CD4-positive, alpha-beta T cell treated with Interleukin-10 for 1 hour (primary cell): ENCODE results near the gene MYO10.
"Not testable (repeated sequence)": the region's sequence is repeated elsewhere in the genome, so short reads cannot be mapped to it uniquely, and the experiment has no call there.

Experiments used
- DNase-seq: peaks from one replicate; pipeline ENCODE4 v3.0.0-alpha.2; 2020

MYO10 gene

GRCh38 chr5:16855898-16856297 is 80.2 kb downstream of the MYO10 start:
- DNase-seq: no peak

- DNase-seq: no peak
Observed at GRCh38 chr5:16855485-16855884, 80.6 kb downstream of the MYO10 start.

GRCh38 chr5:16854351-16854750 is 81.7 kb downstream of the MYO10 start:
- no peak for DNase-seq

- no peak for DNase-seq
Observed at GRCh38 chr5:16853518-16853917, 82.6 kb downstream of the MYO10 start.

GRCh38 chr5:16852251-16853005 is 83.7 kb downstream of the MYO10 start:
- DNase-seq: no peak

GRCh38 chr5:16849775-16850174 is 86.3 kb downstream of the MYO10 start:
- DNase-seq: no peak

GRCh38 chr5:16849181-16849580 is 86.9 kb downstream of the MYO10 start:
- DNase-seq: no peak

GRCh38 chr5:16844952-16845351 is 91.1 kb downstream of the MYO10 start:
- no peak for DNase-seq

GRCh38 chr5:16842896-16843295 is 93.2 kb downstream of the MYO10 start:
- DNase-seq: no peak

- DNase-seq: no peak
Observed at GRCh38 chr5:16841416-16841815, 94.7 kb downstream of the MYO10 start.

GRCh38 chr5:16837305-16837704 is 98.8 kb downstream of the MYO10 start:
- DNase-seq: no peak

GRCh38 chr5:16834029-16834428 is 102.1 kb downstream of the MYO10 start:
- no peak for DNase-seq

GRCh38 chr5:16831326-16831725 is 104.8 kb downstream of the MYO10 start:
- not testable (repeated sequence) for DNase-seq

GRCh38 chr5:16827755-16828154 is 108.3 kb downstream of the MYO10 start:
- DNase-seq: no peak

- DNase-seq: no peak
Observed at GRCh38 chr5:16826379-16827125, 109.5 kb downstream of the MYO10 start.

- DNase-seq: no peak
Observed at GRCh38 chr5:16819522-16820167, 116.4 kb downstream of the MYO10 start.

GRCh38 chr5:16815432-16815831 is 120.7 kb downstream of the MYO10 start:
- DNase-seq: no peak

- no peak for DNase-seq
Observed at GRCh38 chr5:16812911-16813310, 123.2 kb downstream of the MYO10 start.

GRCh38 chr5:16812448-16812847 is 123.6 kb downstream of the MYO10 start:
- no peak for DNase-seq

- no peak for DNase-seq
Observed at GRCh38 chr5:16810208-16810854, 125.8 kb downstream of the MYO10 start.

- no peak for DNase-seq
Observed at GRCh38 chr5:16809395-16810207, 126.5 kb downstream of the MYO10 start.

- no peak for DNase-seq
Observed at GRCh38 chr5:16809010-16809394, 127.1 kb downstream of the MYO10 start.

GRCh38 chr5:16808021-16808420 is 128.1 kb downstream of the MYO10 start:
- no peak for DNase-seq
